IMR-90 (cell line): ENCODE measurements around the gene RFTN2.

ENCODE experiments used
- BHLHE40 ChIP-seq: fragments of 150-350 bp; IDR thresholded peaks from 2 replicates; pipeline ENCODE4 v1.6.1; 2016; ENCODE audit warnings: mild to moderate bottlenecking, low read depth, low read length
- CTCF ChIP-seq: conservative IDR thresholded peaks from 2 replicates; pipeline ENCODE4 v1.5.1; 2012; ENCODE audit warnings: mild to moderate bottlenecking, low read depth, low read length, improper control_type of control experiment
- FOS ChIP-seq: fragments of 150-350 bp; IDR thresholded peaks from 2 replicates; pipeline ENCODE4 v1.6.1; 2016; ENCODE audit warnings: low read depth, low read length
- MAFK ChIP-seq: IDR thresholded peaks from 2 replicates; pipeline ENCODE4 v1.6.1; 2012; ENCODE audit warnings: low read depth, low read length, improper control_type of control experiment
- MXI1 ChIP-seq: IDR thresholded peaks from 2 replicates; pipeline ENCODE4 v1.6.1; 2012; ENCODE audit warnings: low read depth, mild to moderate bottlenecking, low read length, moderate library complexity, borderline replicate concordance
- POLR2A ChIP-seq: IDR thresholded peaks from 2 replicates; pipeline ENCODE4 v1.6.1; 2012; ENCODE audit warnings: mild to moderate bottlenecking, low read depth, low read length
- RCOR1 ChIP-seq: IDR thresholded peaks from 2 replicates; pipeline ENCODE4 v1.6.1; 2012; ENCODE audit warnings: mild to moderate bottlenecking, low read length, improper control_type of control experiment; ENCODE audit not compliant: insufficient replicate concordance
- SMC3 ChIP-seq: fragments of 150-350 bp; IDR thresholded peaks from 2 replicates; pipeline ENCODE4 v1.6.1; 2016; ENCODE audit warnings: low read depth, mild to moderate bottlenecking, antibody characterized with exemption, low read length, moderate library complexity
- USF2 ChIP-seq: fragments of 150-350 bp; IDR thresholded peaks from 2 replicates; pipeline ENCODE4 v1.6.1; 2017; ENCODE audit warnings: mild to moderate bottlenecking, antibody characterized with exemption, low read length, low read depth

- TF ChIP-seq CTCF (no peak), SMC3 (no peak), MXI1 (no peak), POLR2A (no peak), BHLHE40 (no peak), USF2 (no peak), FOS (no peak), RCOR1 (no peak), MAFK (no peak)
Observed at GRCh38 chr2:197596766-197597165, 78.6 kb downstream of the RFTN2 start.
